ENCODE data around the gene SLC35F3.

DNA sequence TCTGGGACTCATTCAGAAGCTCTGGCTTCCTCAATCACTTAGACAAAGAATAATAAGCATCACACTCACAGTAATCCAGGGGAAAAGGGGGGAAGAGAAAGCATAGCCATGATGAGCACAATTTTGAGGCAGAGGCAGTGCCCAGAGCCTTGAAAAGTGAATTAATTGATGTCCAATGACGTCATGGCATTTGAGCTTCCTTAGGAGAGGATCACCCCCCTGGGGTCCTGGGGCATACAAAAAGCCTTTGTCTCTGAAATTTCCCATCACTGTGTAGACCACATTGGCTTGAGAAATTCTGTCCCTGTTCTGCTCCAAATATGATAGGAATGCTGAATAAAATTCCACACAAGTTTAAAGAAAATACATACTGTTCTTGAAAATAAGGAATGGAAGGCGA, 384.5 kb downstream of the SLC35F3 start:
- TF ChIP-seq, protein P1, sequence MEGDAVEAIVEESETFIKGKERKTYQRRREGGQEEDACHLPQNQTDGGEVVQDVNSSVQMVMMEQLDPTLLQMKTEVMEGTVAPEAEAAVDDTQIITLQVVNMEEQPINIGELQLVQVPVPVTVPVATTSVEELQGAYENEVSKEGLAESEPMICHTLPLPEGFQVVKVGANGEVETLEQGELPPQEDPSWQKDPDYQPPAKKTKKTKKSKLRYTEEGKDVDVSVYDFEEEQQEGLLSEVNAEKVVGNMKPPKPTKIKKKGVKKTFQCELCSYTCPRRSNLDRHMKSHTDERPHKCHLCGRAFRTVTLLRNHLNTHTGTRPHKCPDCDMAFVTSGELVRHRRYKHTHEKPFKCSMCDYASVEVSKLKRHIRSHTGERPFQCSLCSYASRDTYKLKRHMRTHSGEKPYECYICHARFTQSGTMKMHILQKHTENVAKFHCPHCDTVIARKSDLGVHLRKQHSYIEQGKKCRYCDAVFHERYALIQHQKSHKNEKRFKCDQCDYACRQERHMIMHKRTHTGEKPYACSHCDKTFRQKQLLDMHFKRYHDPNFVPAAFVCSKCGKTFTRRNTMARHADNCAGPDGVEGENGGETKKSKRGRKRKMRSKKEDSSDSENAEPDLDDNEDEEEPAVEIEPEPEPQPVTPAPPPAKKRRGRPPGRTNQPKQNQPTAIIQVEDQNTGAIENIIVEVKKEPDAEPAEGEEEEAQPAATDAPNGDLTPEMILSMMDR (IDR thresholded peaks at IDR 0.05; ENCODE audit: poor library complexity, severe bottlenecking), result no peak
- no peak for TF ChIP-seq EZH2 (IDR thresholded peaks at IDR 0.05; ENCODE audit: borderline replicate concordance, insufficient read depth, low read length, poor library complexity, severe bottlenecking)
- TF ChIP-seq POLR2AphosphoS5 (IDR thresholded peaks at IDR 0.05), result no peak
- TF ChIP-seq, protein P2, sequence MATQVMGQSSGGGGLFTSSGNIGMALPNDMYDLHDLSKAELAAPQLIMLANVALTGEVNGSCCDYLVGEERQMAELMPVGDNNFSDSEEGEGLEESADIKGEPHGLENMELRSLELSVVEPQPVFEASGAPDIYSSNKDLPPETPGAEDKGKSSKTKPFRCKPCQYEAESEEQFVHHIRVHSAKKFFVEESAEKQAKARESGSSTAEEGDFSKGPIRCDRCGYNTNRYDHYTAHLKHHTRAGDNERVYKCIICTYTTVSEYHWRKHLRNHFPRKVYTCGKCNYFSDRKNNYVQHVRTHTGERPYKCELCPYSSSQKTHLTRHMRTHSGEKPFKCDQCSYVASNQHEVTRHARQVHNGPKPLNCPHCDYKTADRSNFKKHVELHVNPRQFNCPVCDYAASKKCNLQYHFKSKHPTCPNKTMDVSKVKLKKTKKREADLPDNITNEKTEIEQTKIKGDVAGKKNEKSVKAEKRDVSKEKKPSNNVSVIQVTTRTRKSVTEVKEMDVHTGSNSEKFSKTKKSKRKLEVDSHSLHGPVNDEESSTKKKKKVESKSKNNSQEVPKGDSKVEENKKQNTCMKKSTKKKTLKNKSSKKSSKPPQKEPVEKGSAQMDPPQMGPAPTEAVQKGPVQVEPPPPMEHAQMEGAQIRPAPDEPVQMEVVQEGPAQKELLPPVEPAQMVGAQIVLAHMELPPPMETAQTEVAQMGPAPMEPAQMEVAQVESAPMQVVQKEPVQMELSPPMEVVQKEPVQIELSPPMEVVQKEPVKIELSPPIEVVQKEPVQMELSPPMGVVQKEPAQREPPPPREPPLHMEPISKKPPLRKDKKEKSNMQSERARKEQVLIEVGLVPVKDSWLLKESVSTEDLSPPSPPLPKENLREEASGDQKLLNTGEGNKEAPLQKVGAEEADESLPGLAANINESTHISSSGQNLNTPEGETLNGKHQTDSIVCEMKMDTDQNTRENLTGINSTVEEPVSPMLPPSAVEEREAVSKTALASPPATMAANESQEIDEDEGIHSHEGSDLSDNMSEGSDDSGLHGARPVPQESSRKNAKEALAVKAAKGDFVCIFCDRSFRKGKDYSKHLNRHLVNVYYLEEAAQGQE (IDR thresholded peaks at IDR 0.05; ENCODE audit: borderline replicate concordance), result no peak
- no peak for TF ChIP-seq EP300 (conservative IDR thresholded peaks at IDR 0.05; ENCODE audit: poor library complexity, severe bottlenecking)
- no peak for TF ChIP-seq MXI1 (conservative IDR thresholded peaks at IDR 0.05; ENCODE audit: poor library complexity, severe bottlenecking)
- TF ChIP-seq TAF1 (IDR thresholded peaks at IDR 0.05; ENCODE audit: low read depth), result no peak
